CD4-positive, alpha-beta T cell treated with Interleukin-15 for 4 hours (primary cell): Measurements from ENCODE around the gene YAE1.

Experiments used
- DNase-seq: peaks from one replicate; pipeline ENCODE4 v3.0.0-alpha.2; 2020; ENCODE audit warnings: low spot score

YAE1 gene

DNA sequence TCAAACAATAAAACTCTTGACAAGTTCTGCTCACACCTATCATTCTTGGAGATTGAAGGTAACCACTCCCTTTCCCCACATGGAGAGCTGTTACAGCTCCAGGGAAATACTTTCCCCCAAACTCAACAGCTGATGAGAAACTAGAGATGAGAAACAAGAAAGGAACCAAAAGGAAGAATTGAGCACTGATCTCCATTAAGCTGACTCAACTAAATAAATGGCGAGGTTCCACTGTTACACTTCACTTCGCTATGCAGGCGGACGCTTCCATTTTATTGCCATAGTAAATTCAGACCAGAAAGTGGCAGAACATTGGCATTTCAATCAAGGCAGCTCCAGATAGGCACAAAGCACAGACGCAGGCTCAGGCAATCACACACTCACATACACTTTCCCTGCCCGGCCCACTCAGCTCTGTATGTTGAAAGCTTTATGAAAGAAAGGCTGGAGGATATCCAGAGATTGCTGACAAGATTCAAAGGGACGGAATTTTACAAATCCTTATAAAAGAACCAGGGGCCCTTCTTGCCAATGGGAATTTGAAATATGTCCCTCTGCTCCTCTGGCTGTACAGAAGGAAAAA lies 11.5 kb upstream of the YAE1 start:
- DNase-seq = no peak

DNA sequence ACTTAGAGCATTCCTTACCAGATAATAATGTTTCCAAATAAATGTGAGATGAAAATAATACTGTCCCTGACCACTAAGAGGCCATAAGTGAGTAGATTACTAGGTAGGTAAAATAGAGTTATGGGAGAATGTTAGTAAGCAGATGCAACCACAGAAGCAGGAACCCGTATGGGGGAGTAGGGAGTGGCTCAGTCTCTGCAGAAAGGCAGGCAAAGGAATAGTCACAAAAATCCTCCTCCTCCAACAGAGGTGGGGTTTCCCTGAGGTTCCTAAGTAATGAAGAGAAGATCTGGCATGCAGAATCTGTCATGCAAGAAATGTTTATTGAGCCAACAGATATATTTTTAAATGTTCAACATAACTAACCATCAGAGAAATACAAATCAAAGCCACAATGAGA lies 9.0 kb upstream of the YAE1 start:
- DNase-seq = no peak

DNA sequence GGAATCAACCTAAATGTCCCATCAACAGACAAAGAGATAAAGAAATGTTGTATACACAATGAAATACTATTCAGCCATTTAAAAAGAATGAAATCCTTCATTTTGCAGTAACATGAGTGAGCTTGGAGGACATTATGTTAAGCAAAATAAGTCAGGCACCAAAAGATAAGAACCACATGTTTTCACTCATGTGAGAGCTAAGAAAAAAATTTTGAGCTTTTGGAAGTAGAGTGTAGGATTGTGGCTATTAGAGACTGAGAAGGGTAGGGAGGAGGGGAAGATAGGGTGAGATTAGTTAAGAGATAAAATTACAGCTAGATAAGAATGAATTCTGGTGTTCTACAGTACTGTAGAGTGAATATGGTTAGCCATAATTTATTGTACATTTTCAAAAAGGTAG lies 8.3 kb upstream of the YAE1 start:
- DNase-seq = no peak

GRCh38 chr7:39560408-39560807 lies 5.8 kb upstream of the YAE1 start:
- no peak for DNase-seq

DNA sequence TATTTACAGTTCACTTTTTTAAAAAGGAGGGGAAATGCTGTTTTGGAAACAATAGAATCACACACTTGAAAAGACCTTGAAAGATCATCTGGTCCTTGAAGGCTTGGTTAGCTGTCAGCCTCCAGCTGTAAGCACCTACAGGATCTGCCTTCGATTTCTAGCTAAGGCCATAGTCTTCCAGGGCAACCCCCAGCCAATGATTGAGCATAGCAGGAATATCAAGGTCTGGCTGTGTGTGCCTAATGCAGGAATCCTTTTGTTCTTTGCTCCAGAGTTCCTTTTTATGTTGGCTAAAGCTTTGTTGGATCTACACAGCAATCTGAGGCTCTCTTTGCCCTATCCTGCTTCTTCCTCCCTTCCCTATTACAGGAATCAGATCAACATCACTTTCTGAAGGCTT lies 5.2 kb upstream of the YAE1 start:
- no peak for DNase-seq

DNA sequence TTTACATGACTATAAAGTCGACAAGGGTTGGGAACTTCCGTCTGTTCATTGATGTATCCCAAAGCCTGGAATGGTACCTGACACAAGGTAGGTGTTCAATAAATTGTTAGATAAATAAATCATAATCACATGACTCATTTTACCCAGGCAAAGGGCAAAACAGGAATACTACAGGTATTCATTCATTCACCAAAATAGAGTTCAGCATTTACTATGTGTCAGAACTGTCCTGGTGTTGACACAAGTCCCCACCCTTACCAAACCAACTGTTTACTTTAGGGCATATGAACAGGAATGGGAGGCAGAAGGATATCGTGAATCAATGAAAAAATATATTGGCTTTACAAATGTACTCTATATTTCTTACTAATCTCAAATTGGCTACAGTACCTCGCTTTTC lies 666 bp upstream of the YAE1 start:
- DNase-seq = no peak

GRCh38 chr7:39567294-39567693 lies 1.1 kb downstream of the YAE1 start:
- no peak for DNase-seq

DNA sequence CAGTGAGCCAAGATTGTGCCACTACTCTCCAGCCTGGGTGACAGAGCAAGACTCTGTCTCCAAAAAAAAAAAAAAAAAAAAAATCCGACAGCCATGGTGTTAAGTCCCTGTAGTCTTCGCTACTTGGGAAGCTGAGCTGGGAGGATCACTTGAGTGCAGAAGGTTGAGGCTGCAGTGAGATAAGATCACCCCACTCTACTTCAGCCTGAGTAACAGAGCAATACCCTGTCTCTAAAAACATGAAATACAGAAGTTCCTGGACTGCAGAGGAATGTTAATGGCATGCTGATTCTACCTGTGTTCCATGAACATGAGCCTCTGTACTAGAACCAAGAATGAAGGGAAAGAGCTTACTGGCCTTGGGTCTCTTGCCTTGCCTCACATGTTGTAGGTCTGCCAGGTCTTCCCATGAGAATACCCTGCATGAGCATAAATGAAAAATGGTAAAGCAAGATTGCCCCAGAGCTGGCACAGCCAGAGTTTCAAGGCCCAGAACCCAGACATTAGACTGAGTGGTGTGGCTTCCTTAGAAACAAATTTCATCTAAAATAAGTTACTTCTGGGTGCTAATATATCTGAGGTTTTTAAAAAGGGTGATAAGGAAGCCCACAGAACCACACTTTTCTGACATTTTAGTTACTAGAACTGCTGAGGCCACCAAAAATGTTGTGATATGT lies 8.6 kb downstream of the YAE1 start:
- no peak for DNase-seq

DNA sequence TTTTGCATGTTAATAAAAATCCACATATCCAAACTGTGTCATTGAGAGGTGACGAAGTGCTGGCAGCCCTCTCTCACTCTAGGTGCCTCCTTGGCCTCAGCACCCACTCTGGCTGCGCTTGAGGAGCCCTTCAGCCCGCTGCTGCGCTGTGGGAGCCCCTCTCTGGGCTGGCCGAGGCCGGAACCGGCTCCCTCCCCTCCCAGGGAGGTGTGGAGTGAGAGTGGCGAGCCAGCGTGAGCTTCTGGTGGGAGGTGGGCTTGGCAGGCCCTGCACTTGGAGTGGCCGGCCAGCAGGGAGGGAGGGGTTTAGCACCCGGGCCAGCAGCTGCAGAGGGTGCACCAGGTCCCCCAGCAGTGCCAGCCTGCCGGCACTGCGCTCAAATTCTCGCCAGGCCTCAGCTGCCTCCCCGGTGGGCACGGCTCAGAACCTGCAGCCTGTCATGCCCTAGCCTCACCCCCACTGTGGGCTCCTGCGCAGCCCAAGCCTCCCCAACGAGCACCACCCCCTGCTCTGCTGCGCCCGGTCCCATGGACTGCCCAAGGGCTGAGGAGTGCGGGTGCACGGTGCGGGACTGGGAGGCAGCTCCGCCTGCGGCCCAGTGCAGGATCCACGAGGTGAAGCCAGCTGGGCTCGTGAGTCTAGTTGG lies 11.1 kb downstream of the YAE1 start:
- DNase-seq = no peak

DNA sequence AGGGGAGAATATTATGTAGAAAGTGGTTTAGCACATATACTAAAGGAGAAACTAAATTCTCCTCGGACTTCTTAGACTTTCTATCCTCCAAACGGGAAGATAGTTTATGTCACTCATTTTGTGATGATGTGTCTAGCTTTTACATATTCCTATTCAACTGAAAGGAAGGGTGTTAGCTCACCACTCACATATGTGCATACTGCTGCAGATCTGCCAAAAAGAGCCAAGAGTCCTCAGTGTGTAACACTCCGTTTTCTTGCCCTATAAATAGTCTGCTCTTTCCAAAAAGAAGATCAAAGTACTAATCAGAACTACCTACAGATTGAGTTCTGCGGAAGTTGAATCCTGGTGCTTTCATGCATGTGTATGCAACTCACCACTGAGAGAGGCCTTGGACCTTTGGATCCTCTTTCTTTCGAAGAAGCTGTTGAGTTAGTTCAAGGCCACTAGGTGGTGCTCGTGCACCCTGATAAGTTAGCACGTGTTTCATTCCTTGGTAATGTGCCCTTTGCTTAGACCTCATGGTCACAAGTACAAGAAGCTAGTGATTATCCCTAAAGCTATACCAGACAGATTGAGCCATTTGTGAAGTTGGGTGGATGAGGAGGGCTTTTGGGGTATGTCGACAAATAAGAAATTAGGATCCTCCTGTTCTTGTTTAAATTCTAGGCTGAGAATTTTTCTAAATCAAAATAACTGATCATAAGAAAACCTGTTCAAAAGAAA lies 14.1 kb downstream of the YAE1 start:
- DNase-seq = peak; percentile 84

GRCh38 chr7:39582536-39582935 lies 16.3 kb downstream of the YAE1 start:
- DNase-seq = no peak

- no peak for DNase-seq
Observed at GRCh38 chr7:39583539-39583938, 17.3 kb downstream of the YAE1 start.

DNA sequence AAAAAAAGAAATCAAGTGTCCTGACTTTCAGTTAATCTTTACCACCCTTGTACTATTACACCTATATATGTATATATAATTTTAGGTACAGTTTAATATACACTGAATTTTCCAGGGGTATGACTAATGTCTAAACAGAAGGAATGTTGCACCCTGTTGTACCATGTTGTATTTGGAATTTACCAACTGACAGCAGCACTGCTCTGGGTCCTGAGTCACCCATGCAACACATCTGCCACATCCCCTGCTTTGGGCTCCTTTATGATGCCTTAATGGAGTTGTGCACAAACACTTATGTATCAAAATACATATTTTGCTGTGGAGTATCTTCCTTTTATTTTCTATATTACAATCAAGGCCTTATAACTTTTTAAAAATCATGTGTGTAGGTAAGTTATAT lies 21.2 kb downstream of the YAE1 start:
- DNase-seq = no peak

DNA sequence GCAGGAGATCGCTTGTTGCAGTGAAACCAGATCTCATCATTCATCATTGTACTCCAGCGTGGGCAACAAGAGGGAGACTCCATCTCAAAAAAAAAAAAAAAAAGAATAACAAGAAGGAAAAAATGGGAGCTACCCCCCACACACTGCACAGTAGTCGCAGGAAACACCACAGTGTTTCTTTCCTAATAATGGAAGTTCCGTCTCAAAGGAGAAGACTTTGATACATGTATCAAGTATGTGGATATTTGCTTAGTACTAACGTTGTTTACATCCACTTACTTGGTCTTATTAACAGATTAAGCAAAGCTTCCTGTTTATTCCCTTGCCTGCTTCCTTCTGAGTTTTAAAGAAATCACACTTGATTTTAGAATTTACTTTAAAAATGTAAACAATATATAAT lies 22.2 kb downstream of the YAE1 start:
- no peak for DNase-seq

DNA sequence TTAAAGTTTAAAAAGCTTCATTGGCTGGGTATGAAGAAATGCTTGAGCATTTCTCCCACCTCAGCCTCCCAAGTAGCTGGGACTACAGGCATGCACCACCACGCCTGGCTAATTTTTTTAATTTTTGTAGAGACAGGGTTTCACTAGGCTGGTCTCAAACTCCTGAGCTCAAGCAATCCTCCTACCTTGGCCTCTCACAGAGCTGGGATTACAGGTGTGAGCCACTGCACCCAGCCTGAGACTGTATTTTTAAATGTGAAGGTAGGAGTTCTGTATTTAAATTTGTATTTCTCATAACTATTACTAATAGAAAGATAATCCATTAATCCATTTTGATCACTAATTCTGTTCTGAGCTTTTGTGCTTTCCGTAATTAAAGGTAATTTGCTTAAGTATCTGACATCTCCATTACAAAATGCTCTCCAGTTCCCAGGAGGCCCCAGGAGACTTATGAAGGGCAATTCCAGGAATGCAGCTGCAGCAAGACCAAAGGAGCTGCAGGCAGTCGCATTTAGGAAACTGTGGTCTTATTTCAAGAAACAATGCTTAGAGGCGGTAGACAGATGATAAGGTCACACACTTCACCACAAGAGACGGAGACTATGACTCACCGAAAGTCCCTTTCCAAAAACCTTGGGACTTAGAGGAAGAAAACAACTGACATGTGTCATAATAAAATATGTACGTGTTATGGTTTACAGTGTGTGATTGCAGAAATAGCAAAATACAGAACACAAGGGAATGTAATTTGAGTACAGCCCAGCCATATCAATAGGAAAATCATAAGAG lies 23.3 kb downstream of the YAE1 start:
- peak; percentile 86 for DNase-seq

DNA sequence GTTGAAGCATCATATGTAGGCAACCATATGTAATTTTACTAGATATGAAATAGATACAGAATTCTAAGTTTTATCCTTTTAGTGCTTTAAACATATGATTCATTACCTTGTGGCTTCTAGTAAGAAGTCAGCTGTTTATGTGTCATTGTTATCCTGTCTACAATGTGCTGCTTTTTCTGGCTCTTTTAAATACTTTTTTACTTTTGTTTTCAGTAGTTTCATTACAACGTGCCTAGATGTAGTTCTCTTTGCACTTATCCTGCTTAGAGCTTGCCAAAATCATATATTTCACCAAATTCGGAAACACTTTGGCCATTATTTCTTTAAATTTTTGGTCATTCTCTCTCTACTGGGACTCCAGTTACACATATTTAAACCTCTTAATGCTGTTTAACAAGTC lies 26.4 kb downstream of the YAE1 start:
- DNase-seq = peak; percentile 29

- no peak for DNase-seq
Observed at GRCh38 chr7:39594988-39595620, 28.9 kb downstream of the YAE1 start.

DNA sequence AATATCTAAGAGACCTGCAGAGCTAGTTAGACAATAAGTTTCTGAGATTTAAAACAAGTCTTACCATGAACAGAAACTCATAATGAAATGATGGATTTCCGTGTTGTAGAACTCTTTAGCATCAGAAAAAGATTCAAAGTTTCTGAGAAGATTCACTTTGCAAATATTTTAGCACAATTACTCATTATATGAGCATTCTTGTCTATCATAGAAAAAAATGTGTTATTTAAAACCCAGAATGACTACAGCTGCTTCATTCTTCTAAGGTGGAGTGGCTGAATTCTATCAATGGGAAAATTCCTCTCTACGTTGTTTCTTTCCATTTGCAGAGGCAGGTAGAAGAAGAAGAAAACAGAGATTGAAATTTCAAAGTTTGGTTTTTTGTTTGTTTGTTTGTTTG lies 36.1 kb downstream of the YAE1 start:
- no peak for DNase-seq

DNA sequence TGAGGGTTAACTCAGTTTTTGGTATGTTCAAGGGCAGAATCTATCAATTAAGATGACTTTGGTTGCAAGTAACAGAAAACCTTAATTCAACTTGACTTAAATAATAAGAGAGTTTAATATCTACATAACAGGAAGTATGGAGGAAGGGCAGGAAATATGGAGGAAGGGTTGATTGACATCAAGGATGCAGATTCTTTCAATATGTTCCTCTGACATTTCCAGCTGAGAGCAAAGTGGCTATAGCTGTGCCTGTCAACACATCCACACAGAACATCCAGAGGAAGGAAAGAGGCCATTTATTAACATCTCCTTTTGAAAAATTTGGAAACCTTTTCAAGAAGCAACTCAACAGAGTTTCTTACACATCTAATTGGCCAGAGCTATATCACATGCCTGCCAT lies 37.7 kb downstream of the YAE1 start:
- DNase-seq = no peak

DNA sequence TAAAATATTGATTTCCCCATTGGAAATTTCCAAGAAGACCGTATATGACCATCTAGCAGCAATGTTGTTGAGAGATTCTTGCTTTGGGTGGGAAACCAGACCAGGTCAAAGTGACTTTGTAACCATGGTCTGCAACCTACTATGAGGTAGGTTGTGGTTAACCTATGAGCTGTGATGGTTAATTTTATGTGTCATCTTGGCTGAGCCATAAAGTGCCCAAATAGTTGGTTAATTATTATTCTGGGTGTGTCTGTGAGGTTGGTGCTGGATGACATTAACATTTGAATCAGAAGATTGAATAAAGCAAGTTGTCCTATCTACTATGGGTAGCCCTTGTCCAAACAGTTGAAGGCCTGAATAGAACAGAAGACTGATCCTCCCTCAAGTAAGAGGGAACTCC lies 38.9 kb downstream of the YAE1 start:
- DNase-seq = no peak

DNA sequence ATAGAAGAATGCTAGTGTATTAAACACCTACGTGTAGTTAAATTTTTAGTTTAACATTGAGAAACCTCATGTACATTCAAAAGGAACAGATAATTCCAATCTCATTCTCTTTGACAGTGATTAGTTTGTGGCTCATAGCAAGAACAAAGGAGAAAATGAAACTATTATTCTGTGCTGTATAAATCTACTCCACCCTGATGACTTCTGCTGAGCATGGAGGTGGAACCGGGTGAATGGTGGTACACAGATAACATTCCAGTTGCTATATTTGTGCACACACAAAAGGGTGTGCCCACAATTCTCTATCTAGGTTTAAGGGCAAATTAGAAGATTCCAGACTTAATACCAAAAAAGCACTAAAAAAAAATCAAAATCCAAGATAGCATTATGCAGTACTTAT lies 40.1 kb downstream of the YAE1 start:
- no peak for DNase-seq

GRCh38 chr7:39606941-39607340 lies 40.7 kb downstream of the YAE1 start:
- no peak for DNase-seq
